Measurements from ENCODE around the gene NDRG2.

- TF ChIP-seq, protein P1, sequence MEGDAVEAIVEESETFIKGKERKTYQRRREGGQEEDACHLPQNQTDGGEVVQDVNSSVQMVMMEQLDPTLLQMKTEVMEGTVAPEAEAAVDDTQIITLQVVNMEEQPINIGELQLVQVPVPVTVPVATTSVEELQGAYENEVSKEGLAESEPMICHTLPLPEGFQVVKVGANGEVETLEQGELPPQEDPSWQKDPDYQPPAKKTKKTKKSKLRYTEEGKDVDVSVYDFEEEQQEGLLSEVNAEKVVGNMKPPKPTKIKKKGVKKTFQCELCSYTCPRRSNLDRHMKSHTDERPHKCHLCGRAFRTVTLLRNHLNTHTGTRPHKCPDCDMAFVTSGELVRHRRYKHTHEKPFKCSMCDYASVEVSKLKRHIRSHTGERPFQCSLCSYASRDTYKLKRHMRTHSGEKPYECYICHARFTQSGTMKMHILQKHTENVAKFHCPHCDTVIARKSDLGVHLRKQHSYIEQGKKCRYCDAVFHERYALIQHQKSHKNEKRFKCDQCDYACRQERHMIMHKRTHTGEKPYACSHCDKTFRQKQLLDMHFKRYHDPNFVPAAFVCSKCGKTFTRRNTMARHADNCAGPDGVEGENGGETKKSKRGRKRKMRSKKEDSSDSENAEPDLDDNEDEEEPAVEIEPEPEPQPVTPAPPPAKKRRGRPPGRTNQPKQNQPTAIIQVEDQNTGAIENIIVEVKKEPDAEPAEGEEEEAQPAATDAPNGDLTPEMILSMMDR (IDR thresholded peaks at IDR 0.05; ENCODE audit: insufficient read depth, low read length) = no peak
- TF ChIP-seq POLR2AphosphoS5 (IDR thresholded peaks at IDR 0.05; ENCODE audit: low read depth) = no peak
- TF ChIP-seq REST (IDR thresholded peaks at IDR 0.05; ENCODE audit: insufficient replicate concordance, low read depth) = no peak
- no peak for TF ChIP-seq GABPA (IDR thresholded peaks at IDR 0.05; ENCODE audit: low read depth)
These were observed at the start of gene NDRG2 for GRCh38 chr14:21024585-21025370.

Measured in HL-60 (cell line).